GM21786 (cell line): ENCODE results near the gene GPR31.
A peak's percentile ranks its signal among the peaks of the same experiment; 100 is the strongest.
"Not testable (repeated sequence)": the region's sequence is repeated elsewhere in the genome, so short reads cannot be mapped to it uniquely, and the experiment has no call there.

ENCODE experiments used
- ATAC-seq: cut with Tn5 transposase; IDR thresholded peaks from one replicate; pipeline ENCODE4 v1.9.1; 2021; ENCODE audit not compliant: unreplicated experiment

The GPR31 gene

GRCh38 chr6:167168296-167168695 is 10.5 kb upstream of the GPR31 start:
- not testable (repeated sequence) for ATAC-seq

- ATAC-seq: not testable (repeated sequence)
Observed at GRCh38 chr6:167167699-167168098, 9.9 kb upstream of the GPR31 start.

DNA sequence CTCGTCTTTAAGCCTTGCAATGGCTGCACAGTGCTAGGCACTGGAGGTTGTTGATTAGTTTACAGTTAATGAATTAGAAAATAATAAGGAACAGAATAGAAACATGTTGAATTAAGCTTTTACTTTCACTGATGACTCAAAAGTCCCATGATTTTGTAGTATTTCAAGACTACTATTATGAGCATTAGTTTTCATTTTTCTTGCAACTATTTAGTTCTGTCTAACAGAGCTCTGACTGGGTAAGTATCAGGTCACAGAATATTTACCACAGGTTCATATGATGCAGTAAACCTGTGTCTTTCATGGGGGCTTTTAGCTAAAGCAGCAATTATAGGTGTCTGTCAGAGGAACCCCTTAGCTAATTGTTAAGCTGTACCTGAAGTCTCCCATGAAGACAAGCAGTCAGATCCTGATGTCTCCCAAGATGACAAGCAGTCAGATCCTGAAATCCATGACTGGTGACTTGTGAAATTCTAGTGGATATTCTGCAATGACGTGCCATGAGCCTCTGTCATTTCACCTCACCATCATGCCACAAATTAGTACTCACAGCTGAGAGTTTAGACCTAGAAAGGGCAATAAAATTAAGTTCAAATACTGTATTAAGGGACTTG is 8.2 kb upstream of the GPR31 start:
- ATAC-seq: no peak

GRCh38 chr6:167164261-167164660 is 6.5 kb upstream of the GPR31 start:
- ATAC-seq: no peak

- no peak for ATAC-seq
Observed at GRCh38 chr6:167163476-167164011, 5.8 kb upstream of the GPR31 start.

GRCh38 chr6:167162591-167162990 is 4.8 kb upstream of the GPR31 start:
- no peak for ATAC-seq

DNA sequence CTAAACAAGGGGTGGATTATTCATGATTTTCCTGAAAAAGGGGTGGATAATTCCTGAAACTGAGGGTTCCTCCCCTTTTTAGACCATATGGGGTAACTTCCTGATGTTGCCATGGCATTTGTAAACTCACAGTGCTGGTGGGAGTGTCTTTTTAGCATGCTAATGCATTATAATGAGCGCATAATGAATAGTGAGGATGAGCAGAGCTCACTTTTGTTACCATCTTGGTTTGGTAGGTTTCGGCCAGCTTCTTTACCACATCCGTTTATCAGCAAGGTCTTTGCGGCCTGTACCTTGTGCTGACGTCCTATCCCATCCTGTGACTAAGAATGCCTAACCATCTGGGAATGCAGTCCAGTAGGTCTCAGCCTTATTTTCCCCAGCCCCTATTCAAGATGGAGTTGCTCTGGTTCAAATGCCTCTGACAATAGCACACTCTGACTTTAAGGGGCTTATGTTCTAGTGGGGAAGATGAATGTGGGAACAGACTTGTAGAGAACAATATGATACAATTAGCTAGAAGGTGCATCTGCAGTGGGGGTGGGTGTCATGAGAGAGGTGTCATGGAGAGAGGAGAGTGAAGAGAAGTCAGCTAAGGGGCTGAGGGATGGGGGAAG is 4.2 kb upstream of the GPR31 start:
- no peak for ATAC-seq

DNA sequence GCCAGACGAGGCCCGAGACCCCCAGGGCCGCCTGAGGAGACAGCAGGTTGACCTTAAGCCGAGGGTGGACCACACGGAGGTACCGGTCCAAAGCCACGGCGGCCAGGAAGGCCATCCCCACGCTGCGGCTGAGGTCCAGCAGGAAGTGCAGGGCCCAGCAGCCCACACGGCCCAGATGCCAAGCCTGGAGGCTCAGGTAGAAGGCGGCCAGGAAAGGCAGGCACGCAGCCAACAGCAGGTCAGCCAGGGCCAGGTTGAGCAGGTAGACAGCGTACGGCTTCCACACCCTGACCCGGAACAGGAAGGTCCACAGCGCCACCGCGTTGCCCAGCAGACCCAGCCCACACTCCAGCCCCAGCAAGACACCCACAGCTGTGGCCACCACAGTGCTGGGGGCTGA is 366 bp downstream of the GPR31 start:
- no peak for ATAC-seq

DNA sequence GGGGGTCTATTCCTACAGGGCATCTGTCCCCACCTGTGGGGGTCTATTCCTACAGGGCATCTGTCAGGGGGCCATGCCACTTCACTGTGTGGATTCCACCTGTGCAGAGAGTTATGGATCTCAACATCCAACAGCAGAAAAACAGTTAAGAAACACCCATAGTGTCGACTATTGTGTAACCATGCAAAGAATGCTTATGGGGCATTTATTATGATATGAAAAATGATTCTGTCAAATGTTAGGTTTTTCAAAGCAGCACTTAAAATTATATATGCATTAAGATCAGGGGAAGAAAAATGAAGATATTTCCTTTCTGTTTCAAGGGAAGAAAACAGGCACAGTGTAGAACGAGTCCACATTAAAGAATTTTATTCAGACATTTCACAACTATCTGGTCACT is 2.9 kb downstream of the GPR31 start:
- no peak for ATAC-seq

GRCh38 chr6:167154291-167154690 is 3.5 kb downstream of the GPR31 start:
- ATAC-seq: no peak

- ATAC-seq: peak; percentile 48
Observed at GRCh38 chr6:167153521-167153959, 4.2 kb downstream of the GPR31 start.

GRCh38 chr6:167152862-167153261 is 4.9 kb downstream of the GPR31 start:
- ATAC-seq: peak; percentile 33

GRCh38 chr6:167151648-167152047 is 6.1 kb downstream of the GPR31 start:
- ATAC-seq: no peak

- peak; percentile 65 for ATAC-seq
Observed at GRCh38 chr6:167150941-167151549, 6.7 kb downstream of the GPR31 start.

GRCh38 chr6:167148997-167149396 is 8.8 kb downstream of the GPR31 start:
- ATAC-seq: no peak

DNA sequence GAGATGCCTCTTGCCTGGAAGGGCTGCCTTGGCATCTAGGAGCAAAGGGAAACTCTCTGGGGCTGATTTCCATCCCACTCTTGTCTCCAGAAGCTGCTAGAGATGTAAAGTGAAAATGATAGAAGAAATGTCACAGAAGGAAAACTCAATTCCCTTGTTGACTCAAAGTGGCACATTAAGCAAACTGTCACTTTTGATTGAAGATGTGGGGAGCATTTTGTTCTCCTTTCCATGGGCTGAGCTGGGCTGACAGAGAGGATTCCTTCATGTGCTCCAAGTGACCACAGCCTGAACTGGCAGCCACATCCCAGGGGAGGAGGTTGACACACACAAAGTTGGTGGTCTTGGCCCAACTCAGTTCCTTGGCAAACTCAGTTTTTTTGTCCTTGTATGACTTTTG is 9.8 kb downstream of the GPR31 start:
- ATAC-seq: no peak

DNA sequence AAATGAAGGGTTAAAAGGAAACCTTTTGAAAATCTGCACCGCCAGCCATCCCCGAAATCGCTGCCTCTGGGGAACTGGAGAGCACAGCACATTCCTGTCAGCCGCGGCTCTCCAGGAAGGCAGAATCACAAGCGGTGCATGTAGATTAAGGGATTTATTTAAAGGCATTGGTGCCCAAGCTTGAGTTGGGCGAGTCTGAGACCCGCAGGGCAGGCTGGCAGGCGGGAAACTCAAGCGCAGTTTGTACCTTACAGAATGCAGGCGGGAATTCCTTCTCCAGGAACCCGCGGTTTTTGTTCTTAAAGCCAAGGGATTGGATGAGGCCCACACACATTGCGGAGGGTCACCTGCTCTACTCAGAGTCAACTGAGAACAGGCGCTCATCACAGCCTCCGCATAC is 10.8 kb downstream of the GPR31 start:
- no peak for ATAC-seq

DNA sequence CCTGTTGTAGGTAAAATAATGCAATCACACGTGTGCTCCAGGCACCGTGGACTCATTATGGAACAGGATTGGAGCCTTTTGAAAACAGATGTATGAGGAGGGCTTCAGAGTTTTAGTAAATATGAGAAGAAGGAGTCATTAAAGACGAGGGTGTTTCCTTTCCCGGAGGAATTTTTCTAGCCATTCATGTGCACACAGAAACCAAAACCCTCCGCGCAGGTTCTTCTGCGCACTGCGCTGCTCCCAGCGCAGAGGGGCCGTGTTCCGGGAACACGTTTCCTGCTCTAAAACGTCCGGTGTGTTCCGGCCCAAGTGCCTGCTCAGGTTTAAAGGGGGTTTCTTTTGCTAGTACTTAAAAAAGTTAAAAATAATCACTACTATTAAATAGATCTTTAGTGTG is 11.6 kb downstream of the GPR31 start:
- ATAC-seq: no peak

GRCh38 chr6:167145461-167145860 is 12.3 kb downstream of the GPR31 start:
- no peak for ATAC-seq

- ATAC-seq: no peak
Observed at GRCh38 chr6:167143041-167143440, 14.7 kb downstream of the GPR31 start.

GRCh38 chr6:167142433-167142761 is 15.4 kb downstream of the GPR31 start:
- ATAC-seq: no peak

- peak; percentile 82 for ATAC-seq
Observed at GRCh38 chr6:167141667-167142432, 15.9 kb downstream of the GPR31 start.
